H1 (cell line): Measurements from ENCODE around the gene ASPN. TPM values are rescaled to one million over a fixed set of nuclear protein-coding genes. Genes with fewer than 3 reads are reported as not detected.

Experiments used
- JUN ChIP-seq: IDR thresholded peaks from 2 replicates; pipeline ENCODE4 v1.6.1; 2011; ENCODE audit warnings: low read depth, mild to moderate bottlenecking, improper control_type of control experiment, low read length
- polyA plus RNA-seq, 7 experiments: library from polyadenylated mRNA; depleted of rRNA in 3 of 7; stranded (reverse) in 5 of 7; unstranded in 2 of 7; fragments of >200 nt in 5 of 7; fragments of 200-250 nt in 2 of 7; gene quantifications; 1 replicate in 5 of 7; 2 replicates in 1 of 7; 4 replicates in 1 of 7; pipeline versions ENCODE4 v1.2.1 to v1.2.3, GENCODE V29; 2011 to 2013; ENCODE audit warnings: missing spikeins in 2 of 7, mixed read lengths in 2 of 7
- total RNA-seq: library from RNA; stranded (reverse); fragmentation: NEBNext Ultra II Directional; extraction: Animal tissue kit (Norgen Biotek cat#: 25700); gene quantifications from 2 replicates; pipeline ENCODE4 v1.2.1, GENCODE V29; 2021

The ASPN gene
- total and polyA plus RNA-seq, 2 of the 8 experiments (the other 6 are each of a cell fraction or from before 2014, with no cell fraction given) = not detected

DNA sequence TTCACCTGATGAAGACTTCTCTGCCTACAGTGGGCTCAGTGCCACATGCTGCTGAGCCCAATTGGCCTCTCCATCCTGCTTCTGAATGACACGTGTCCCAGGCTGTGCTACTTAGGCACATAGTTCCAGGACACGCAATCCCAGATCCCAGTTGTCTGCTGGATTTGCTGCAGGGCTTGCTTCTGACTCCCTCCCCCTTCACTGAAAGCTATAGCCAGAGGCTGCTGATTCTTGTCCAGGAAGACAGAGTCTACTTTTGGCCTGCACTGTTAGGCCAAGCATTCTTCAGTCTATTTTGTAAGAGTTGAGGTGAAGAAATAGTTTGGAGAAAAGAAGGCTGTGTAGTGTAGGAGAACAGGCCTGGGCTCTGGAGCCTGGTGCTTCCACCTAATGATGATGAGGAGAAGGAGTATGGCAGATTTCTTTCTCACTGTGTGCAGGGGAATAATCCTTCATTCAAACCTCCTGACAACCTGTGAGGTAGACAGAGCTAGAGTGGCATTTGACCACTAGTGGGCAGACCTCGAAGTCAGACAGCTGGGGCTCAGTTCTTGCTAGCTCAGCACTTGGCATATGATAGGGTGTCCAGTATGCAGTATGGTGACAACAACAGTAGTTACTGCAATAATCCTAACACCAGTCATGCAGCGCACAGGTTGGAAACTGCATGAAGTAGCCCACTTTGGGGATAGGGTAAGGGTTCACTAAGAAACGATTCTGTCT lies 19.5 kb upstream of the ASPN start (continued):
- no peak for TF ChIP-seq JUN
